ENCODE results near the gene ROR1. TPM values are rescaled to one million over a fixed set of nuclear protein-coding genes. Genes with fewer than 3 reads are reported as not detected.

The ROR1 gene
- total RNA-seq, 1 experiment from 2014 or later = 37.2 TPM

- ChIA-PET POLR2A (no interaction called here), CTCF (no interaction called here)
- Histone ChIP-seq H3K4me1 (no peaks in the 10 kb centered on the region), H3K27me3 (replicated peaks; ENCODE audit: control insufficient read depth, insufficient read depth, low read length) (no peaks in the 10 kb centered on the region), H3K36me3 (ENCODE audit: control insufficient read depth, insufficient read depth, low read length) (no peaks in the 10 kb centered on the region), H3K9me3 (no peaks in the 10 kb centered on the region), H3K4me3 (ENCODE audit: low read depth, low read length) (no peak overlapping the region)
- Mint-ChIP-seq H3K4me1 (ENCODE audit: low read depth, unreplicated experiment) (no peaks in the 10 kb centered on the region), H3K27me3 (ENCODE audit: insufficient read depth, unreplicated experiment) (no peaks in the 10 kb centered on the region), H3K4me3 (ENCODE audit: unreplicated experiment) (no peak overlapping the region), H3K36me3 (ENCODE audit: insufficient read depth, unreplicated experiment) (peaks cover 4% of the 10 kb centered on the region), H3K27ac (ENCODE audit: unreplicated experiment) (no peak overlapping the region), H3K9me3 (ENCODE audit: unreplicated experiment) (peaks cover 8% of the 10 kb centered on the region)
- TF ChIP-seq CTCF (IDR thresholded peaks at IDR 0.05; ENCODE audit: insufficient read depth in 1 of 2, low read depth in 1 of 2, low read length in 1 of 2, severe bottlenecking in 1 of 2, unreplicated experiment in 1 of 2) = no peak
- intact Hi-C loops (cut with micrococcal nuclease; ENCODE audit: unreplicated experiment) = no loop called here
- BruUV-seq (replicated peaks) = no TSS peak
- no peak for DNase-seq
These were observed 426.2 kb downstream of the ROR1 start for GRCh38 chr1:64200064-64200463.

GRCh38 chr1:64203420-64203819 is 429.6 kb downstream of the ROR1 start, which contains the start of gene UBE2U:
Gene UBE2U, plus strand, starts transcription at chr1:64203623. Its CDS starts 428 bp downstream, at chr1:64204051.
- intact Hi-C loops (cut with micrococcal nuclease; ENCODE audit: unreplicated experiment) = no loop called here
- no TSS peak for BruUV-seq (replicated peaks)
- Histone ChIP-seq H3K36me3 (ENCODE audit: control insufficient read depth, insufficient read depth, low read length) (no peaks in the 10 kb centered on the region), H3K27me3 (replicated peaks; ENCODE audit: control insufficient read depth, insufficient read depth, low read length) (no peaks in the 10 kb centered on the region), H3K9me3 (no peaks in the 10 kb centered on the region), H3K4me1 (no peaks in the 10 kb centered on the region), H3K4me3 (ENCODE audit: low read depth, low read length) (no peak within 1 kb of the TSS)
- ChIA-PET POLR2A (no interaction called here), CTCF (no interaction called here)
- Mint-ChIP-seq H3K9me3 (ENCODE audit: unreplicated experiment) (peaks cover 8% of the 10 kb centered on the region), H3K4me3 (ENCODE audit: unreplicated experiment) (no peak within 1 kb of the TSS), H3K36me3 (ENCODE audit: insufficient read depth, unreplicated experiment) (peaks cover 4% of the 10 kb centered on the region), H3K27ac (ENCODE audit: unreplicated experiment) (no peak within 1 kb of the TSS), H3K4me1 (ENCODE audit: low read depth, unreplicated experiment) (no peaks in the 10 kb centered on the region), H3K27me3 (ENCODE audit: insufficient read depth, unreplicated experiment) (peaks cover 5% of the 10 kb centered on the region)
- TF ChIP-seq CTCF (IDR thresholded peaks at IDR 0.05; ENCODE audit: insufficient read depth in 1 of 2, low read depth in 1 of 2, low read length in 1 of 2, severe bottlenecking in 1 of 2, unreplicated experiment in 1 of 2) = no peak
- no peak for DNase-seq

- POLR2A ChIA-PET = no interaction called here
- H3K4me3 ChIP-seq (ENCODE audit: low read depth, low read length) = no peak overlapping the region
- H3K4me1 Mint-ChIP-seq (ENCODE audit: low read depth, unreplicated experiment) = no peaks in the 10 kb centered on the region
- BruUV-seq (replicated peaks) = no TSS peak
- no peaks in the 10 kb centered on the region for H3K9me3 ChIP-seq
- no peak for DNase-seq
- no peaks in the 10 kb centered on the region for H3K36me3 Mint-ChIP-seq (ENCODE audit: insufficient read depth, unreplicated experiment)
- TF ChIP-seq CTCF (IDR thresholded peaks at IDR 0.05; ENCODE audit: insufficient read depth in 1 of 2, low read depth in 1 of 2, low read length in 1 of 2, severe bottlenecking in 1 of 2, unreplicated experiment in 1 of 2) = no peak
- peaks cover 7% of the 10 kb centered on the region for H3K27me3 Mint-ChIP-seq (ENCODE audit: insufficient read depth, unreplicated experiment)
- H3K4me3 Mint-ChIP-seq (ENCODE audit: unreplicated experiment) = no peak overlapping the region
- CTCF ChIA-PET = no interaction called here
- no peaks in the 10 kb centered on the region for H3K4me1 ChIP-seq
- H3K9me3 Mint-ChIP-seq (ENCODE audit: unreplicated experiment) = no peaks in the 10 kb centered on the region
- no peaks in the 10 kb centered on the region for H3K27me3 ChIP-seq (replicated peaks; ENCODE audit: control insufficient read depth, insufficient read depth, low read length)
- H3K27ac Mint-ChIP-seq (ENCODE audit: unreplicated experiment) = no peak overlapping the region
- intact Hi-C loops (cut with micrococcal nuclease; ENCODE audit: unreplicated experiment) = no loop called here
- H3K36me3 ChIP-seq (ENCODE audit: control insufficient read depth, insufficient read depth, low read length) = no peaks in the 10 kb centered on the region
These were observed 435.4 kb downstream of the ROR1 start for GRCh38 chr1:64209221-64209620.

Data from Caco-2 (cell line).